ENCODE results near the gene NID1. TPM values are rescaled to one million over a fixed set of nuclear protein-coding genes. Genes with fewer than 3 reads are reported as not detected.

The NID1 gene
- total RNA-seq, 1 donor from 2014 or later, result 0.61 TPM

DNA sequence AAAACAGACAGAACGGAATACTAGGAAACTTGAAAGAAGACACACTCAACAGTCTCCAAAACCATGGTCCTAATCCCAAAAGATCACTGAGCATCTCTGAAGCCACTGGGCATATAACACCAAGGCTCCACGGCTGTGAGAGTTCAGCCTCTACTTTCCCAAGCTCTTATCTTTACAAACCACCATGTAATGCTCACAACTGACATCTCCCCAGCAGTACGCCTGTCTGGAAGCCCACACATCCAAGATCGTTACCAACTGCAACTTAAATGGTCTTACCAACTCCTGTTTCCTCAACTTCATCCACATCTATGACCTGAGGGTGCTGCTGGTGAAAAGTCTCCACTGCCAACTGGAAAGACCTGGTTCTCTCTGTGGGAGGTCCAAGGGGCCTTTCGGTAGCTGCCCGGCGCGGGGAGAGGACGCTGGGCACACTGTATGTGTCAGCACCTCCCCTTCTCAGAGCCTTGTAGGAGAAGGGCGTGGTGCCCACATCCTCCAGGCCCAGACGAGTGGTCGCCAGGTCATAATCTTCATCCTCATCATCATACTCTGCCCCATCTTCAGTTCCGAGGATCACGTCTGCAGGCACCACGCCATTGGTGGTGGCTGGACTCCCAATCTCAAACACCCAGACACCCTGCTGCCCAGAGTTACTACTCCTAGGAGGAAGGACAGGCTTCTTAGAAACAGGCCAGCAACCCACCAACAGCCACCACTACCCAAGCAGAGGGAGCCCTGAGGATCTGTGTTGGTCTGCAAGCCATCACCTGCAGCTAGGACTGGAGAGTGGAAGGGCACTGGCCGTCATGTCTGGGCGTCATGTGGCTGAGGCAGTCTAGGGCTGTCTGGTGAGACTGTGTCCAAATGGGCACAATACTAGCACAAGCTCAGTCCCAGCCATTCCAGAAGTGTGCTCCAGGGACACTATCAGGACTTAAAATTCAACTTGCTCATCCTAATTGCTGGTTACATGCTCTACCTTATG lies 23.0 kb downstream of the NID1 start:
- Mint-ChIP-seq H3K27ac (no peak overlapping the region), H3K27me3 (peaks cover 27% of the 10 kb centered on the region), H3K4me1 (no peaks in the 10 kb centered on the region), H3K9me3 (peaks cover 3% of the 10 kb centered on the region), H3K4me3 (no peak overlapping the region), H3K36me3 (ENCODE audit: low read depth) (no peaks in the 10 kb centered on the region)
- intact Hi-C loops (cut with micrococcal nuclease), result no loop called here
- no peak for DNase-seq

- Mint-ChIP-seq H3K27me3 (peaks cover 28% of the 10 kb centered on the region), H3K4me1 (no peaks in the 10 kb centered on the region), H3K27ac (no peak overlapping the region), H3K9me3 (peaks cover 3% of the 10 kb centered on the region), H3K36me3 (ENCODE audit: low read depth) (no peaks in the 10 kb centered on the region), H3K4me3 (no peak overlapping the region)
- intact Hi-C loops (cut with micrococcal nuclease), result no loop called here
- no peak for DNase-seq
Measured at GRCh38 chr1:236039740-236040685, 24.9 kb downstream of the NID1 start.

GRCh38 chr1:236038034-236038433 lies 26.9 kb downstream of the NID1 start:
- Mint-ChIP-seq H3K27ac (no peak overlapping the region), H3K4me1 (no peaks in the 10 kb centered on the region), H3K4me3 (no peak overlapping the region), H3K9me3 (peaks cover 3% of the 10 kb centered on the region), H3K27me3 (peaks cover 27% of the 10 kb centered on the region), H3K36me3 (ENCODE audit: low read depth) (no peaks in the 10 kb centered on the region)
- intact Hi-C loops (cut with micrococcal nuclease), result no loop called here
- no peak for DNase-seq

DNA sequence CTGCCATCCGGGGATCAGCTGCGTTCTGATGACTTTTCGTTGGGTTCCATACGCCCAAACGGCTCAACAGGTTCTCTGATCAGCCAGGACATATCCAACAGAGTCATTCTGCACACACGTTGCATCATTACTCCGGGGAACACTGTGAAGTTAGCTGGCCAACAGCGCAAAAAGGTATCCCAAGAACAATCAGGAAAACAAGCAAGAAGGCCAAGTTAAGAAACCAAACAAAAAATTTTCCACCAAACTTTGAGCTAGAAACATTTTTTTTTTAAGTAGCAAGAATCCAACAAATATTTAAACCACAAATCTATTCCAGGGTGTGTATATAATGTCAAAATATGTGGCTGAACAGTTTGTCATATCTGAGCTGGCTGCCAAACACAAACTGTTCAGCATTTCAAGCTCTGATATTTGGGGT lies 29.2 kb downstream of the NID1 start:
- no peak overlapping the region for H3K27ac Mint-ChIP-seq
- no peaks in the 10 kb centered on the region for H3K36me3 Mint-ChIP-seq (ENCODE audit: low read depth)
- H3K27me3 Mint-ChIP-seq, result peaks cover 17% of the 10 kb centered on the region
- H3K9me3 Mint-ChIP-seq, result no peaks in the 10 kb centered on the region
- no peak overlapping the region for H3K4me3 Mint-ChIP-seq
- intact Hi-C loops (cut with micrococcal nuclease), result no loop called here
- DNase-seq, result no peak
- H3K4me1 Mint-ChIP-seq, result no peaks in the 10 kb centered on the region

DNA sequence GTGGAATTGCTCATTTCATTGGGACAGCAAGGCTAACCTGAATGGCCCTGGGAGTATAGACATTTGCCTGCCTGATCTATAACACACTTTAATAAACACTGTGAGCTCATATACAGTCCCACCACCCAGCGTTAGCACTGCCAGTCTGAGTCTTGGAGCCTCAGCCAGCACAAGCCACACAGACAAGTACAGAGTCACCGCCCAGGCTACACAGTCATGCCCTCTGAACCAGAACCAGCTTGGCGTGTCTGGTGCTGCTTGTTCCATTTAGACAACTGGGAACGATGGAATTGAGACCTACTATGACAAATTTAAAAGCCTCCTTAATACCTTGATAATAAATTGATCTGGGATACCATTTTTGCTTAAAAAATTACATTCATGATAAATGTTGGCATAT lies 31.6 kb downstream of the NID1 start:
- no peak overlapping the region for H3K4me3 Mint-ChIP-seq
- intact Hi-C loops (cut with micrococcal nuclease), result no loop called here
- H3K27ac Mint-ChIP-seq, result no peak overlapping the region
- H3K27me3 Mint-ChIP-seq, result peaks cover 6% of the 10 kb centered on the region
- no peaks in the 10 kb centered on the region for H3K36me3 Mint-ChIP-seq (ENCODE audit: low read depth)
- DNase-seq, result no peak
- H3K4me1 Mint-ChIP-seq, result no peaks in the 10 kb centered on the region
- H3K9me3 Mint-ChIP-seq, result no peaks in the 10 kb centered on the region

GRCh38 chr1:236030534-236030933 lies 34.4 kb downstream of the NID1 start:
- H3K36me3 Mint-ChIP-seq (ENCODE audit: low read depth), result no peaks in the 10 kb centered on the region
- H3K9me3 Mint-ChIP-seq, result no peaks in the 10 kb centered on the region
- intact Hi-C loops (cut with micrococcal nuclease), result no loop called here
- H3K4me1 Mint-ChIP-seq, result peaks cover 7% of the 10 kb centered on the region
- peaks cover 1% of the 10 kb centered on the region for H3K27me3 Mint-ChIP-seq
- DNase-seq, result no peak
- no peak overlapping the region for H3K27ac Mint-ChIP-seq
- no peak overlapping the region for H3K4me3 Mint-ChIP-seq

GRCh38 chr1:236029428-236029940 lies 35.4 kb downstream of the NID1 start:
- Mint-ChIP-seq H3K4me1 (peaks cover 7% of the 10 kb centered on the region), H3K27ac (no peak overlapping the region), H3K36me3 (ENCODE audit: low read depth) (no peaks in the 10 kb centered on the region), H3K4me3 (no peak overlapping the region), H3K27me3 (peaks cover 1% of the 10 kb centered on the region), H3K9me3 (no peaks in the 10 kb centered on the region)
- DNase-seq, result no peak
- intact Hi-C loops (cut with micrococcal nuclease), result no loop called here

GRCh38 chr1:236027104-236027503 lies 37.8 kb downstream of the NID1 start:
- Mint-ChIP-seq H3K36me3 (ENCODE audit: low read depth) (no peaks in the 10 kb centered on the region), H3K27me3 (no peaks in the 10 kb centered on the region), H3K27ac (no peak overlapping the region), H3K9me3 (no peaks in the 10 kb centered on the region), H3K4me1 (peaks cover 7% of the 10 kb centered on the region), H3K4me3 (no peak overlapping the region)
- intact Hi-C loops (cut with micrococcal nuclease), result no loop called here
- no peak for DNase-seq

GRCh38 chr1:236025836-236026235 lies 39.1 kb downstream of the NID1 start:
- no peaks in the 10 kb centered on the region for H3K9me3 Mint-ChIP-seq
- H3K4me3 Mint-ChIP-seq, result no peak overlapping the region
- peaks cover 7% of the 10 kb centered on the region for H3K4me1 Mint-ChIP-seq
- no peaks in the 10 kb centered on the region for H3K27me3 Mint-ChIP-seq
- DNase-seq, result no peak
- intact Hi-C loops (cut with micrococcal nuclease), result no loop called here
- no peak overlapping the region for H3K27ac Mint-ChIP-seq
- no peaks in the 10 kb centered on the region for H3K36me3 Mint-ChIP-seq (ENCODE audit: low read depth)

- intact Hi-C loops (cut with micrococcal nuclease), result no loop called here
- H3K4me1 Mint-ChIP-seq, result peaks cover 7% of the 10 kb centered on the region
- H3K36me3 Mint-ChIP-seq (ENCODE audit: low read depth), result no peaks in the 10 kb centered on the region
- no peak for DNase-seq
- no peak overlapping the region for H3K4me3 Mint-ChIP-seq
- peaks cover 6% of the 10 kb centered on the region for H3K27me3 Mint-ChIP-seq
- H3K9me3 Mint-ChIP-seq, result no peaks in the 10 kb centered on the region
- H3K27ac Mint-ChIP-seq, result no peak overlapping the region
Measured at GRCh38 chr1:236024641-236025040, 40.2 kb downstream of the NID1 start.

- Mint-ChIP-seq H3K27ac (no peak overlapping the region), H3K27me3 (peaks cover 6% of the 10 kb centered on the region), H3K9me3 (no peaks in the 10 kb centered on the region), H3K4me3 (no peak overlapping the region), H3K36me3 (ENCODE audit: low read depth) (no peaks in the 10 kb centered on the region), H3K4me1 (peaks cover 7% of the 10 kb centered on the region)
- DNase-seq, result no peak
- intact Hi-C loops (cut with micrococcal nuclease), result no loop called here
Measured at GRCh38 chr1:236023926-236024565, 40.8 kb downstream of the NID1 start.

DNA sequence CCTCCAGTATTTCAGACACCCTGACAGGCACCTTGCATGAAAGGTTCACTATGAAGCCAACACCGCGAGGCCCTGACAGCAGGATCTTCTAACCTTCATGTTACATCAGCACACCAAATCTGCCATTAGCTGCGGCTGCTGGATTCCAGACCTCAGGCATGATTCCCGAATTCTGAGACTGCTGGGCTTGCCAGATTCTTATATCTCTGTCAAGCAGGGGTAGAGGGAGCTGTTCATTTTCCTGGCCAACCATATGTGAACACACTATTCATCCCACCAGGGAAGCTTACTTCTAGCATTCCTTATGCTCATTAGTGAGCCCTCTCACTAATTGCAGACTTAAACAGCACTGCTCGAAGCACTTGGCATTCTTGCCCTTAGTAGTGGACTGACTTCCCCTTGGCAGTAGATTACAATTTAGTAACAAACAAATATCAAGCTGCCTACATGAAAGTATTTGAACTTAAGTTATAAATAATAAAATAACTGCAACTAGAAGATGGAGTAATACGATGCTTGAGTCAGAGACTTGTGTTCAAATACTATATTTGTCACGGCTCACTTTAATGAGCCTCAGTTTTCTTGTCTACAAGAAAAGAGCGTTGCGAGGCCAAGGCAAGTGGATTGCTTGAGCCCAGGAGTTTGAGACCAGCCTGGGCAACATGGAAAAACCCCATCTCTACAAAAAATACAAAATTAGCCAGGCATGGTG lies 43.3 kb downstream of the NID1 start:
- Mint-ChIP-seq H3K9me3 (no peaks in the 10 kb centered on the region), H3K36me3 (ENCODE audit: low read depth) (no peaks in the 10 kb centered on the region), H3K27me3 (peaks cover 9% of the 10 kb centered on the region), H3K4me1 (peaks cover 2% of the 10 kb centered on the region), H3K4me3 (no peak overlapping the region), H3K27ac (no peak overlapping the region)
- no peak for DNase-seq
- intact Hi-C loops (cut with micrococcal nuclease), result no loop called here
